Measurements from ENCODE around the gene SKAP1.

- TF ChIP-seq CTCF (conservative IDR thresholded peaks at IDR 0.05; ENCODE audit: low read length) (no peak), EZH2phosphoT487 (IDR thresholded peaks at IDR 0.05; ENCODE audit: borderline replicate concordance, low read depth, low read length) (no peak)
Measured at GRCh38 chr17:48344251-48344650, 85.8 kb downstream of the SKAP1 start.

All from OCI-LY7 (cell line).